ENCODE measurements around the gene GAS5. TPM values are rescaled to one million over a fixed set of nuclear protein-coding genes. Genes with fewer than 3 reads are reported as not detected.
"Not testable (repeated sequence)": the region's sequence is repeated elsewhere in the genome, so short reads cannot be mapped to it uniquely, and the experiment has no call there.

Gene GAS5
- total RNA-seq, 1 donor from 2014 or later, result 416 TPM

DNA sequence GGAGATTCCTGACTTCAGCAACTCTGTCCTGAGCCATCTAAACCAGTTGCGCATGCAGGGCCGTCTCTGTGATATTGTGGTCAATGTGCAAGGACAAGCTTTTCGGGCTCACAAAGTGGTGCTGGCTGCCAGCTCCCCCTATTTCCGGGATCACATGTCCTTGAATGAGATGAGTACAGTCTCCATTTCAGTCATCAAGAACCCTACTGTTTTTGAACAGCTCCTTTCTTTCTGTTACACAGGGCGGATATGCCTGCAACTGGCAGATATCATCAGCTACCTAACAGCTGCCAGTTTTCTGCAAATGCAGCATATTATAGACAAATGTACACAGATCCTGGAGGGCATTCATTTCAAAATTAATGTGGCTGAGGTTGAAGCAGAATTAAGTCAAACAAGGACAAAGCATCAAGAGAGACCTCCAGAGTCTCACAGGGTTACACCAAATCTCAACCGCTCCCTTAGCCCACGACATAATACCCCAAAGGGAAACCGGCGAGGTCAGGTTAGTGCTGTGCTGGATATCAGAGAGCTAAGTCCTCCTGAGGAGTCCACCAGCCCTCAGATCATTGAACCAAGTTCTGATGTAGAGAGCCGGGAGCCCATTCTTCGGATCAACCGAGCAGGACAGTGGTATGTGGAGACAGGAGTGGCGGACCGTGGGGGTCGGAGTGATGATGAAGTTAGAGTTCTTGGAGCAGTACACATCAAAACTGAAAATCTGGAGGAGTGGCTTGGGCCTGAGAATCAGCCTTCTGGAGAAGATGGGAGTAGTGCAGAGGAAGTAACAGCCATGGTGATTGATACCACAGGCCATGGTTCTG lies 2.7 kb upstream of the GAS5 start:
- peak; percentile 51 for DNase-seq (ENCODE audit: low read depth, low spot score)

DNA sequence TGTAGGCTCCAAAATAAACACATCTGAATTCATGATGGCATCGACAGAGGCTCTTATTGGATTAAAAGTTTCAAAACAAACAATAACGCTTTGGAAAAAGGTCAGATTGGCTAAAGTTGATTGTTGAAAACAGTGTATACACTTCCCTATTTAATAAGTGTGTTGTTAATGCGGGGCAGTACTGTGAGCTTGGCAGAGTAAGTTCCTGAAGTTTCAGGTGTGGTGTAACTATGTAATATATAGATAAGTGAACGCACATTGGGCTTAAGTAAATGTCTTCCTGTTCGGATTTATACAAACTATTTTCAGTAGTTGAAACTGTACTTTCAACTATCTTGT lies 1.2 kb upstream of the GAS5 start:
- no peak for DNase-seq (ENCODE audit: low read depth, low spot score)

DNA sequence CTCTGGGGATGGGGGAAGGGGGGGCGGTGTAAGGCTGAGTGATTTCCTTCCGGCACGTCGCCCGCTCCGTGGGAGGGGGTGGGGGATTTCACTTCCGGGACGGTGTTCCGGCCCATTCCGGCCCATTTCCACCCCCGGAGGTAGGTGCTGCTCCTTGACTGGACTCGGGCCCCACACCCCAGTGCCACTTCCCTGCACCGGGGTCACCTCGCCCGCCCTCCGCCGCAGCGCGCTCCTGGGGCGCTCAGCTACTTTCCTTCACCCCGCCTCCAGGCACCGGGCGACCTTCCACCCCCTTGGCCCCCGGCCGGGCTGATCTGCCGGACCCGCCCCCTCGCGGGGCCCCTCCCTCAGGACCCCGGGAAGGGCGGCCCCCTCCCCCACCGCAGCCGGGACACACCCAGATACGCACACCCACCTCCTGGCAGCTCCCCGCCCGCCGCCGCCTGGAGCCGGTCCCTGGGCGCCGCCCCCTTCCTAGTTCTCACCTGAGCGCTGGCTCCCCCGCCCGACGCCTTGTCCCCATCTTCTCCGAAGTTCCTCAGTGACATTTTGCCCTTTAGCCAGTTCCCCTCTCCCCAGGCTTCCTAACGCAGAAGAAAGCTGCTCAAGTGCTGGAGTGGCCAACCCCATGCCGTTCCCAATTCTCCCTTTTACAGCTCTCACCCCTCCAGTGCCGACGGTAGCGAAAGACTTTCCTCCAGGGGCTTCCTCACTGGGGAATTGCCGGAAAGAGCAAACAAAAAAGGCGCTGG lies 654 bp upstream of the GAS5 start, which contains the start of gene ZBTB37:
Gene ZBTB37 (plus strand): TSS at position 115 of the 755 bp plus-strand sequence. CDS start 1,846 bp downstream, outside the sequence.
- peak; percentile 45 for DNase-seq (ENCODE audit: low read depth, low spot score)

DNA sequence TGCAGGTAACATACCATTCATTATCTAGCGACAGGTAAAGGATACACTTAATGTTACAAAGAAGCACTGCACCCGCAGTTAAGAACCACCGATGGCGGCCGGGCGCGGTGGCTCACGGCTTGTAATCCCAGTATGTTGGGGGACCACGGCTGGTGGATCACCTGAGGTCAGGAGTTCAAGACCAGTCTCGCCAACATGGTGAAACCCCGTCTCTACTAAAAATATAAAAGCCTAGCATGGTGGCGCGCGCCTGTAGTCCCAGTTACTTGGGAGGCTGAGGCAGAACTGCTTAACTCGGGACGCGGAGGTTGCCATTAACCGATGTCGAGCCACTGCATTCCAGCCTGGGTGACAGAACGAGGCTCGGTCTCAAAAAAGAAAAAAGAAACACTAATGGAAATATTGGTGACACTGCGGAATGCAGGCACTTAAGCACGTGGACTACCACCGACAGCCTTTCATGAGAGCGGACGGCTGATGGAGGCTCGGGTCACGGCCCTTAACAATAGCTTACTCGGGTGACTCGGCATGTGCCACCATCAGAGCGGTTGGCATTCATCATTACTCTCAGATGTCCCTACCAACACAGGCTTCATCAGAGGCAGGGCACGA lies 542 bp downstream of the GAS5 start:
- DNase-seq (ENCODE audit: low read depth, low spot score), result peak; percentile 17

DNA sequence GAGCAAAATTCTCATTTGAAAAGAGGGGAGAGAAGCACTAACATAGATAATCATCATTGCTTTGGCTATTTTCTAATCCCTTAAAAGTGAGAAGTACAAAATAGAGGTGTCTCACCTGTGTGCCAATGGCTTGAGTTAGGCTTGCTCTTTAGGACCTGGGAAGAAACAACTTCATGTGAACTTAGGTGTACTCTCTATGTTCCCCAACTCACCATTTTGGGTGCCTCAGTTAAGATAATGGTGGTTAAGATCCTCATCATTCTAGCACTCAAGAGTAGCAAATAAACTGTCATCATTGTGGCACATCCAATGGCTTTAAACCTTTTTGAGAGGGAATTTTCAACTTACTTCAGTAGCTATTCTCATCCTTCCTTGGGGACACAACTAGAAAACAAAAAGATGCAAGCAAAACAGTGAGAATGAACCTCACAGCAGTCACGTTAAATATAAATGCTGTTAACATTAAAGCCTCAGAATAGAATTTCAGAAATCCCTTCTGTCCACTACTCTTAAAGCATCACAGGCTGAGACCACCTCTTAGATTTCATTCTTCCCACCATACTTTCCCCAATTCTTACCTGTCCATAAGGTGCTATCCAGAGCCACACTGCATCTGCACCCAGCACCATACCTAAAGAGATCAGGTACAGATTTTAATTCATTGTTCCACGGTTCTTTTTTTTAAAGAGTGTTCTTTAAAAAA lies 1.2 kb downstream of the GAS5 start:
- DNase-seq (ENCODE audit: low read depth, low spot score), result no peak

DNA sequence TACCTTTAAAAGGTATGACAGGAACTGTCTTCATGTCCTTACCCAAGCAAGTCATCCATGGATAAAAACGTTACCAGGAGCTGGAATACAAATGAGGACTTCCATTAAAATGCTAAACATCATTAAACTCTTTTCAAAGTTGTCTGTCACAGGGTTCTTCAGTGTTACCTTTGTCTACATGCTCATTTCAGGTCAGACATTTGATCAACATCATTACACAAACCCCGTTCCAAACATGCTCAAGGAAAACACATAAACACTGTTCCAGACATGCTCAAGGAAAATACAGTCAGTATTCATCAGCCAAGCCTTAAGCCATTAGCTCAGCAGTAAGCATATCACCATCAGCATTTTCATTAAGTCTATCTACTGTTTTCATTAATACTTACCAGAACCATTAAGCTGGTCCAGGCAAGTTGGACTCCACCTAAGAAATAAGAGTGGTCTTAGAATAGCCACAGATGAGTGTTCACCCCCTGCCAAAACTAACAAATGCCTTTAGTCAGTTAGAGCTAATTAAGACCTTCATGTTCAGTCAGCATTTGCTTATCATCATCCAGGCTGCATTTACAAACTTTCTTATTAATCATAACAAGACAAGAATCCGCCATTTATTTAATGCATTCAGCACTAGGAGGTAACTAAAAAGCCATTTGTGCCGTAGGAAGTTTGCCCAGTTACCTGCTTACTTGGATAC lies 2.2 kb downstream of the GAS5 start:
- no peak for DNase-seq (ENCODE audit: low read depth, low spot score)

DNA sequence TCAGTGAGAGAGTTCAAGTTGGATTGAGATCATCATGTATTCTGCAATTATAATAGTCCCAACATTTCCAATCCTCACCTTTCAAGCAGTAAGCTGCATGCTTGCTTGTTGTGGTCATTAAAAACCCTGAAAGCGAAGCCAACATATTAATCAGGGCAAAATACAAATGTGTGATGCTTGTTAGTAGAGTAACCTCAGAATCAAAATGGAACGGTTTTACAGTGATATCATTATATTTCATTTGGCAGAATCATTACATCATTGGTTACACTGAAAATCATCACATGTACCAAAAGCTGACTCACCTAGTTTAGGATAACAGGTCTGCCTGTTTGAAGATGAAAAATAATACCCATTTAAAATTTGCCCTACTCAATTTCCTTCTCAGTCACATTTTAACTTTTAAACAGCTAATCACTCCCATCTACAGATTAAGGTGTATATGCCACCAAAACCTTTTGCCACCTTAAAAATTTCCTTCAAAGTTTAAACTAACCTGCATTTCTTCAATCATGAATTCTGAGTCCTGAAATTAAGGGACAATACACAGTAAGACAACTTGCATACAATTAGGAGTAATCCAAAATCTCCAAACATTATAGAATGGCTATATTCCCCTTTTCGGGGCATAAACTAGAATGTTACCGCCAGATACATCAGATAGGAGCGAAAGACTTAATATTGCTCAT lies 3.5 kb downstream of the GAS5 start:
- DNase-seq (ENCODE audit: low read depth, low spot score), result no peak

DNA sequence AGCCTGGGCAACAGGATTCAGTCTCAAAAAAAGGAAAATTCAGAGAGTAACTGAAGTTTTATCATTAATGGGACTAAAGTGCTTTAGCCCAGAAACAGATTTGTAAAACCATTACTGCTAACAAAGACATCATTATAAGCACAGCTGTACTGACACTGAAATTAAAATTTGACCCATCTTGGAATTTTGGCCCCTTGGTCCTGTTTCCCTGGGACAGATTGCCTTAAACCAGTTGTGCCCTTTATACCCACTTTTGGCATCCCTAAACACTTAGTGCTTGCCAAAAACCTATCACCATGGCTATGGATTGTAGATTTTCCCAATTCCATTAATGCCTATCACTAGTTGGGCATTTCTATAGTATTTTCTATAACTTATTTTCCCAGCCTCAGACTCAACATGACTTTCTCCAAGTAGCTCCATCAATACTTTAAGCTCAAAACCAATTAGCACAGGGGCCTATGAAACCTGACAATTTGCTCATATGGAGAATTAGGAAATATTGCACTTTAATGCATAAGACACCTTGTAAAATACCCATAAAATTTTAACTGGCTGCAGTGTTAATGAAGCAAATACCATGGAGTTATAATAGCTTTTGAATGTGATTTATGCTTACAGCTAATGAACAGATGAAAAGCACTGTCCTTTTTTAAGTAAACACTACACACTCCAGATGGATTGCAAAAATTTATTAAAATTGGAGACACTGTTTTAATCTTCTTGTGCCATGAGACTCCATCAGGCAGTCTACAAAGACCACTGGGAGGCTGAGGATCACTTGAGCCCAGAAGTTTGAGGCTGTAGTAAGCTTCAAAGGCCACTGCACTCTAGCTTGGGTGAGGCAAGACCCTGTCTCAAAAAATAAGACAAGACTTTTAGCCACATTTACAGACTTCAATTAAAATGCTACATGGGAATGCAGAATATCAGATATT lies 4.3 kb downstream of the GAS5 start:
- no peak for DNase-seq (ENCODE audit: low read depth, low spot score)

DNA sequence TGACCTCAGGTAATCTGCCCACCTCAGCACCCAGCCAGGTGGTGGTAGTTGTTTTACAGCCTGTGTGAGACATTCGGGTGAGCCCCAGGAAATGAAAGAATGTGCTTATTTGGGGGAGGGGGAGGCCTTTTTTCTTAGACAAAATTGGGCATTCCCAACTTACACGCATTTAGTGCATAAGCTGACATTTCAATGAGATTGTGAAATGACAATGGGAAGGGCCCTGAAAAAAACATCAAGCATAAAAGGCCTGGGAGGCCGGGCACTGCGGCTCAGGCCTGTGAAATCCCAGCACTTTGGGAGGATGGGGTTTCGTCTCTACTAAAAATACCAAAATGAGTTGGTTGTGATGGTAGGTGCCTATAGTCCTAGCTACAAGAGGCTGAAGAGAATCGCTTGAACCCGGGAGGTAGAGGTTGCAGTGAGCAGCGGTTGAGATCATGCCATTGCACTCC lies 5.0 kb downstream of the GAS5 start:
- no peak for DNase-seq (ENCODE audit: low read depth, low spot score)

DNA sequence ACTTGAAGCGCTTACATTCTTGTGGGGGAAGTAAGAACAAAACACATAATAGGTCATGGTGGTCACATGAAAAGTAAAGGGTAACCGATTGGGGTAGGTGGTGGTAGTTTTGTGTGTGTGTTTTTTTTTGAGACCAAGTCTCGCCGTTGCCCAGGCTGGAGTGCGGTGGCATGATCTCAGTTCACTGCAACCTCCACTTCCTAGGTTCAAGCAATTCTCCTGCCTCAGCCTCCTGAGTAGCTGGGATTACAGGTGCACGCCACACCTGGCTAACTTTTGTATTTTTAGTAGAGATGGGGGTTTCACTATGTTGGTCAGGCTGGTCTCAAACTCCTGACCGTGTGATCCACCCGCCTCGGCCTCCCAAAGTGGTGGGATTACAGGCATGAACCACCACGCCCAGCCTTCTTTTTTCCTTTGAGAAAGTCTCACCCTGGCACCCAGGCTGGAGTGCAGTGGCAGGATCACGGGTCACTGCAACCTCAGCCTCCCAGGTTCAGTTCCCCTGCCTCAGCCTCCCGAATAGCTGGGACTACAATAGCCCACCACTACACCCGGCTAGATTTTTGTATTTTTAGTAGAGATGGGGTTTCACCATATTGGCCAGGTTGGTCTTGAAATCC lies 5.5 kb downstream of the GAS5 start:
- DNase-seq (ENCODE audit: low read depth, low spot score), result not testable (repeated sequence)

DNA sequence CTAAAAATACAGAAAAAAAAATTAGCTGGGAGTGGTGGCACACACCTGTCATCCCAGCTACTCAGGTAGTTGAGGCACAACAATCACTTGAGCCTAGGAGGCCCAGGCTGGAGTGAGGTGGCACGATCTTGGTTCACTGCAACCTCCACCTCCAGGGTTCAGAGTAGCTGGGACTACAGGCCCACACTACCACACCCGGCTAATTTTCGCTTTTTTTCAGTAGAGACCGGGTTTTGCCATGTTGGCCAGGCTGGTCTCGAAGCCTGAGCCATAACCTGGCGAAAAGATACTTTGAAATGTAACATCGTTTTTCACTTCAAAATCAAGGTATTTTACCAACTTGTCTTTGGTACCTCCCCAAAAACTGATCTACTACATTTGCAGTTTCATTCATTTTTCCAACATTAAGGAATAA lies 6.1 kb downstream of the GAS5 start:
- no peak for DNase-seq (ENCODE audit: low read depth, low spot score)

DNA sequence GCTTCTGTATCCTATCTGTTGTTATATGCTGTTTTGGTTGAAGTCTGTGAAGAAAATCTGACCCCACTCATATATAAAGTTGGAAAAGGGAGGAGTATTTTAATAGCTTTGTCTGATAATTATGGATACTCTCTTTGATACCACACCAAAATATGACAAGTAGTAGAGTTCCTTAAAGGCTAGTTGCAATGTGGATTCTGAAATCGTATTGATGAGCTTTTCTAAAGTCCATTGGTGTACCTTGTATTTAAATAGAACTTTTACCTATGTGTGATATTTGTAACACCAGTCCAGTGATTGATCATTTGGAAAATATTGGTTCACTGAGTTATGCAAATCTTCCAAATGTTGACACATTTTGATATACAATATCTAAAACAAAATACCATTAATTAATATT lies 7.7 kb downstream of the GAS5 start:
- DNase-seq (ENCODE audit: low read depth, low spot score), result no peak

DNA sequence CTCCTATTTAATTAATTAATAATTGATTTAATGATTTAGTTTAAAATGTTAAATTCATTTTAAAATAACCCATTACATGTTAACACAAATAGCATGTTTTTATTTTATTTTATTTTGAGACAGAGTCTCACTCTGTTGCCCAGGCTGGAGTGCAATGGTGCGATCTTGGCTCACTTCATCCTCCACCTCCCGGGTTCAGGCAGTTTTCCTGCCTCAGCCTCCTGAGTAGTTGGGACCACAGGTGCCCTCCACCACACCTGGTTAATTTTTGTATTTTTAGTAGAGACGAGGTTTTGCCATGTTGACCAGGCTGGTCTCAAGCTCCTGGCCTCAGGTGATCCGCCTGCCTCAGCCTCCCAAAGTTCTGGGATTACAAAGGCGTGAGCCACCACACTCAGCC lies 8.2 kb downstream of the GAS5 start:
- not testable (repeated sequence) for DNase-seq (ENCODE audit: low read depth, low spot score)

DNA sequence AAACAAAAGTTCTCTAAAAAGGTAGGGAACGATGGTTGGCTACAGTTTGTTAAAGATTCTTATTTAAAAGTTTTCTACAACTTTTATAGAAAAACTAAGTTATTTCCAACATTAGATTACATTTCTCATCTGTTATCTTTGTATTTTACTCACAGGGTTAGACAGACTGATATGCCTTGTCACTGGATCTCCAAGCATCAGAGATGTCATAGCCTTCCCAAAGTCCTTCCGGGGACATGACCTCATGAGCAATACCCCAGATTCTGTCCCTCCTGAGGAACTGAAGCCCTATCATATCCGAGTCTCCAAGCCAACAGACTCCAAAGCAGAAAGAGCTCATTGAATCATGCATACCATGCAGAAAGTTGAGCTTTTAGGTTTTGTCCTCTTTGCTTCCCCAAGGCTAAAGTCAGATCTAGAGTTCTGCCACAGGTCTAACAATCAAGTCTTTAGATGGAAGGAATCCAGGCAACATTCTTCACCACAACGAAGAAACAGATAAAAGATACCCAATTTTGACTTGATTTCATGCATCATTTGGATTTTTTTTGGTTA lies 10.3 kb downstream of the GAS5 start:
- no peak for DNase-seq (ENCODE audit: low read depth, low spot score)

DNA sequence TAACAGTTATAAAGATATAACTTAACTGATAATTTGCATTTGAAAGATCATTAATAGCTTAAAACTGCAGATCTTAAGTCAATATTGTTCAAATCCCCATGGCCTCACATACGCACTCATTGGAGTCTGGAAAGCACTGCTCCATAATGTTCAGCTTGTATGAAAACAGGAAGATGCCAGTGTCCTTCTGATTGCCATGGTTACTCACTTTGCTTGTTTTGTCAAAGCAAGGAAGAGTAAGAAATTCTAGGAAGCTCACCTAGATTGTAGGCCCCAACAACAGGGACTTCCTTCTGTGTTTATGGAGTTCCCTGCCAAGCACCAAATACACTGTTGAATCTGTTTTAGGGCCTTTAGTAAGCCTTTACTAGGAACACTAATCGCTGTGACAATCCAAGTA lies 10.9 kb downstream of the GAS5 start:
- DNase-seq (ENCODE audit: low read depth, low spot score), result peak; percentile 36

DNA sequence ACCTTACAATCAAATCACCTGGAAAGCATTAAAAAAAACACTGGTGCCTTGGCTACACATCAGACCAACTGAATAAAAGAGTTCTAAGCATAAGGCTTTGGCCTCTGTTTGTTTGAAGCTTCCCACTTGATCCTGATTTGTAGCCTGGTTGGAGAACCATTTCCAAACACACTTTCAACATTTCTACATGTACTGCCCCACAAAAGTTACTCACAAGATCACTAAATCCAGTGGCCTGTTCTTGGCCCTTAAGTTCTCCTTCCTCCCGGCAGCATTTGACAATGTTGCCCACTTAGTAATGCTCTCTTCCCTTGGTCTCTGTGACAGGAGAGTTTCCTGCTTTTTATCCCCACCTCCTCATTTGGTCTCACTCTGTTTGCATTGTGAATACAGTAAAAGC lies 11.8 kb downstream of the GAS5 start:
- DNase-seq (ENCODE audit: low read depth, low spot score), result no peak

DNA sequence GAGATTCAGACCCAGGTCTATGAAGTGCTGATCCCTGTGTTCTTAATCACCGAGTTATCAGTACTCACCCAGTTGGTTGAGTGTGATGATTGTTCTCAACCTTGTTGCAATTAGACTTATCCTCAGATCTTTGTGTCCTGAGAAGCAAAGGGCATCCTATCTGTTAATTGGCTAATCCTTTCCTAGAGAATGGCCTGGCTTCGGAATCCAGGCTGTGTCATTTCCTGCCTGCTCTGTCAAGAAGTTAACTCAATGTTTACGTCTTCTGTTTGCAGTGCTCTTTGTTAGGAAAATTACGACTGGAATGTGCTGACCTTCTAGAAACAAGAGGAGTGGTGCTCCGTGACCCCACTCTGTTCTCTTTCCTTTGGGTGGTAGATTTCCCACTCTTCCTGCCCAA lies 14.7 kb downstream of the GAS5 start:
- DNase-seq (ENCODE audit: low read depth, low spot score), result peak; percentile 90

DNA sequence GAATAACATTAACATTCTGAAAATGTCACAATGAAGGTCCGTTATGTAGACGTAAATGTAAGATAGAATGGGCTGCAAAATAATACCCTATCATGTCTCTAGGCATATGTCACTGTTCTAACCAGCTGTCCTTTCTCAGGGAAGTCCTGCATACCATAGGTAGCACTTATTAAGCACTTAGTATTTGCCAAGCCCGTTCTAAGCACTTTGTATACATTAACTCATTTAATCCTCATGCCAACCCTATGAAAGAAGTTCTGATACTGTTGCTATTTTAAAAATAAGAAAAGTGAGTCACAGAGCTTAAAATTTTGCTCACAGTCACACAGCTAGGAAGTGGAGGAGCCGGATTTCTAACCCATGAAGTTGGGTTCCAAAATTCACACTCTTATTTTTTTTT lies 15.7 kb downstream of the GAS5 start:
- no peak for DNase-seq (ENCODE audit: low read depth, low spot score)

DNA sequence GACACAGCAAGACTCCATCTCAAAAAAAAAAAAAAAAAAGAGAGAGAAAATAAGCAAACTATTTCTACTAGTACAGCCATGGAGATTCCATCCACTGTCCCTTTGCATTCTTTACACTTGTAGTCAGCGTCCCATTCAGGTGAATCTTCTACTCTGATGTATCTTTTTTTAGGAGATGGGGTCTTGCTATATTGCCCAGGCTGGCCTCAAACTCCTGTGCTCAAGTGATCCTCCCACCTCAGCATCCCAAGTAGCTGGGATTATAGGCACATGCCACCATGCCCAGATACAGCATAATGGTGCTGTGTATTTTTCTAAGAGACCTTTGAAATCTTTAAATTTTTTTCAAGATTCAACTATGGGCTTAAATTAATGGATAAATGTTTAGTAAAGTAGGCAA lies 35.0 kb downstream of the GAS5 start:
- no peak for DNase-seq (ENCODE audit: low read depth, low spot score)
